Esophagus squamous epithelium (tissue), 4 donors: ENCODE measurements around the gene RGS17.

Source experiments
- POLR2A ChIP-seq, 4 donors: fragments of 450-650 bp; IDR thresholded peaks; one replicate each; pipeline ENCODE4 v1.6.1; 2017; ENCODE audit warnings: antibody characterized with exemption in 4 of 4, mild to moderate bottlenecking in 4 of 4, moderate library complexity in 3 of 4
- TF ChIP-seq, protein P1 (sequence below), 6 experiments: fragments of 450-650 bp in 4 of 6; fragments of 200-600 bp in 2 of 6; sonication (generic) in 2 of 6; IDR thresholded peaks; one replicate each; pipeline ENCODE4 v1.5.1; 2016 to 2019; ENCODE audit warnings: antibody characterized with exemption in 6 of 6, mild to moderate bottlenecking in 4 of 6, moderate library complexity in 4 of 6

DNA sequence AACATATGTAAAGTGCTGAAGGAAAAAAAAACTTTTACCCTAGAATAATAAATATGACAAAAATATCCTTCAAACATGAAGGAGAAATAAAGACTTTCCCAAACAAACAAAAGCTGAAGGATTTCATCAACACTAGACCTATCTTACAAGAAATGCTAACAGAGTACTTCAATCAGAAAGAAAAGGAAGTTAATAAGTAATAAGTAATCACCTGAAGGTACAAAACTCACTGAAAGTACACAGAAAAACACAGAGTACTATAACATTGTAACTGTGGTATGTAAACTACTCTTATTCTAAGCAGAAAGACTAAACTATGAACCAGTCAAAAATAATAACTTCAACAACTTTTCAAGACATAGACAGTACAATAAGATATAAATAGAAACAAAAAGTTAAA lies 67.1 kb downstream of the RGS17 start:
- TF ChIP-seq POLR2A (IDR thresholded peaks at IDR 0.05): no peak
- TF ChIP-seq, protein P1, sequence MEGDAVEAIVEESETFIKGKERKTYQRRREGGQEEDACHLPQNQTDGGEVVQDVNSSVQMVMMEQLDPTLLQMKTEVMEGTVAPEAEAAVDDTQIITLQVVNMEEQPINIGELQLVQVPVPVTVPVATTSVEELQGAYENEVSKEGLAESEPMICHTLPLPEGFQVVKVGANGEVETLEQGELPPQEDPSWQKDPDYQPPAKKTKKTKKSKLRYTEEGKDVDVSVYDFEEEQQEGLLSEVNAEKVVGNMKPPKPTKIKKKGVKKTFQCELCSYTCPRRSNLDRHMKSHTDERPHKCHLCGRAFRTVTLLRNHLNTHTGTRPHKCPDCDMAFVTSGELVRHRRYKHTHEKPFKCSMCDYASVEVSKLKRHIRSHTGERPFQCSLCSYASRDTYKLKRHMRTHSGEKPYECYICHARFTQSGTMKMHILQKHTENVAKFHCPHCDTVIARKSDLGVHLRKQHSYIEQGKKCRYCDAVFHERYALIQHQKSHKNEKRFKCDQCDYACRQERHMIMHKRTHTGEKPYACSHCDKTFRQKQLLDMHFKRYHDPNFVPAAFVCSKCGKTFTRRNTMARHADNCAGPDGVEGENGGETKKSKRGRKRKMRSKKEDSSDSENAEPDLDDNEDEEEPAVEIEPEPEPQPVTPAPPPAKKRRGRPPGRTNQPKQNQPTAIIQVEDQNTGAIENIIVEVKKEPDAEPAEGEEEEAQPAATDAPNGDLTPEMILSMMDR (IDR thresholded peaks at IDR 0.05): no peak
